Measurements from ENCODE around the gene MET. TPM values are rescaled to one million over a fixed set of nuclear protein-coding genes. Genes with fewer than 3 reads are reported as not detected.

MET gene
- total RNA-seq, 1 experiment from 2014 or later = 5.0 TPM

GRCh38 chr7:116736927-116737715 lies 65.1 kb downstream of the MET start:
- H3K4me1 Mint-ChIP-seq = peaks cover 43 to 46% of the 10 kb centered on the region in 2 experiments

More at GRCh38 chr7:116736927-116737715, 65.1 kb downstream of the MET start:
- no peak overlapping the region for H2BK20ac ChIP-seq (ENCODE audit: low read depth, low read length, poor library complexity, severe bottlenecking)
- H2BK15ac ChIP-seq (ENCODE audit: low read depth, low read length) = no peak overlapping the region
- H3K9ac ChIP-seq (ENCODE audit: extremely low read depth, insufficient read length, low read length) = no peak overlapping the region
- H3K18ac ChIP-seq (ENCODE audit: insufficient read length, low read depth, low read length) = no peak overlapping the region
- Mint-ChIP-seq H3K4me3 (no peak overlapping the region), H3K36me3 (ENCODE audit: insufficient read depth in 1 of 3, low read depth in 3 of 3) (peaks cover 0 to 2% (median 0%) of the 10 kb centered on the region in 3 experiments; a peak in 1 of 7 replicates), H3K27me3 (ENCODE audit: low read depth) (no peaks in the 10 kb centered on the region), H3K9me3 (no peaks in the 10 kb centered on the region), H3K27ac (peak overlapping the region in 1 of 3 experiments; percentile 85; a peak in 3 of 7 replicates)
- no peak overlapping the region for H3K23ac ChIP-seq (ENCODE audit: insufficient read length, low read depth, low read length)
- H3K4me2 ChIP-seq (ENCODE audit: insufficient read depth, insufficient read length, low read length) = no peak overlapping the region
- H3K14ac ChIP-seq (ENCODE audit: insufficient read depth, low read length) = no peak overlapping the region
- H2AFZ ChIP-seq (ENCODE audit: low read length) = no peak overlapping the region
- no peak overlapping the region for H4K8ac ChIP-seq (replicated peaks; ENCODE audit: insufficient read length, low read depth, low read length)
- no peak overlapping the region for H2BK12ac ChIP-seq (ENCODE audit: insufficient read length, low read depth, low read length)
- WGBS (ENCODE audit: extremely low coverage, insufficient read length, low lambda C conversion rate) = no CpG with 5 or more reads among the region's 8 CpGs
- H3K27ac ChIP-seq (ENCODE audit: insufficient read length, low read depth, low read length) = no peak overlapping the region
- H3K79me1 ChIP-seq (ENCODE audit: insufficient read depth, low read depth, low read length, poor library complexity, severe bottlenecking) = no peaks in the 10 kb centered on the region
- H4K5ac ChIP-seq (ENCODE audit: insufficient read length, low read depth, low read length) = no peak overlapping the region
- H3K4ac ChIP-seq (ENCODE audit: low read depth, low read length) = no peak overlapping the region
- no peak overlapping the region for H3T11ph ChIP-seq (ENCODE audit: low read length)
- no peaks in the 10 kb centered on the region for H3K9me3 ChIP-seq (ENCODE audit: control insufficient read depth, low read depth, low read length)
- peaks cover 10% of the 10 kb centered on the region; the same call in 1 of the 2 replicates for H3K4me1 ChIP-seq (ENCODE audit: insufficient read depth, low read length)
- no peaks in the 10 kb centered on the region for H4K20me1 ChIP-seq (ENCODE audit: control insufficient read depth, insufficient read depth, insufficient read length)
- no peak overlapping the region for H3K56ac ChIP-seq (ENCODE audit: insufficient read length, low read depth, low read length)
- no peak overlapping the region for H4K91ac ChIP-seq (ENCODE audit: insufficient read length, low read depth, low read length)
- DNase-seq = no peak
- TF ChIP-seq CTCF (conservative IDR thresholded peaks at IDR 0.05) = no peak
- no peak overlapping the region for H2BK5ac ChIP-seq (ENCODE audit: insufficient read length, low read length)
- H3K23me2 ChIP-seq (ENCODE audit: insufficient read length, low read depth, low read length, poor library complexity, severe bottlenecking) = no peaks in the 10 kb centered on the region
- no peak overlapping the region for H2AK5ac ChIP-seq (ENCODE audit: insufficient read length, low read length)
- H2BK120ac ChIP-seq (ENCODE audit: low read depth, low read length, poor library complexity, severe bottlenecking) = no peak overlapping the region
- no peaks in the 10 kb centered on the region for H3K27me3 ChIP-seq (ENCODE audit: insufficient read depth, low read length)
- no peaks in the 10 kb centered on the region for H3K79me2 ChIP-seq (ENCODE audit: insufficient read depth, low read length)

Measured in H9 (cell line).